HEK293T (cell line): ENCODE measurements around the gene DKK3.

Experiments used
- ELF4 ChIP-seq: fragments of 450-650 bp; IDR thresholded peaks from 2 replicates; pipeline ENCODE4 v1.6.1; 2017; ENCODE audit warnings: antibody characterized with exemption
- FOXA1 ChIP-seq: fragments of 450-650 bp; IDR thresholded peaks from 2 replicates; pipeline ENCODE4 v1.6.1; 2016; ENCODE audit warnings: mild to moderate bottlenecking
- FOXK2 ChIP-seq: fragments of 450-650 bp; IDR thresholded peaks from 2 replicates; pipeline ENCODE4 v1.6.1; 2016; ENCODE audit warnings: mild to moderate bottlenecking
- NFRKB ChIP-seq: fragments of 450-650 bp; IDR thresholded peaks from 2 replicates; pipeline ENCODE4 v1.6.1; 2016; ENCODE audit warnings: mild to moderate bottlenecking, moderate library complexity
- SP1 ChIP-seq: fragments of 450-650 bp; IDR thresholded peaks from 2 replicates; pipeline ENCODE4 v1.6.1; 2017
- SUZ12 ChIP-seq: fragments of 450-650 bp; IDR thresholded peaks from 2 replicates; pipeline ENCODE4 v1.6.1; 2016; ENCODE audit warnings: mild to moderate bottlenecking

DNA sequence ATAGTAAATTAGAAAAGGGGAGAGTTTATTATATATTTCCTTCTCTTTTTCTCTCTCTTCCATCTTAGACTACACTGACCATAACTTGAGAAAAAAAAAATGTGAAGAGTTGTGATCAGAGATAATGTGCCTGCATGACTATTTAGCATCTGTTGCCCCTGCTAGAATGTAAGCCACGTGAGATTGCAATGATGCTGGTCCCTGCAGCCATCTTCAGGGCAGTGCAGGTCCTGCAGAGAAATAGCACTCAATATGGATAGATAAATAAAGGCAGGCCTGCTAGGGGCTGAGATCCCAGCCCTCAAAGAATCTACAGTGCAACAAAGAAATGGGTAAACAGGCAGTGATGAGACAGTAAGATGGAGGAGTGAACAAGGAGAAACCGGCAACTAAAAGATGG is 7.8 kb upstream of the DKK3 start:
- no peak for TF ChIP-seq SUZ12
- no peak for TF ChIP-seq ELF4
- TF ChIP-seq SP1: no peak
- TF ChIP-seq FOXA1: no peak
- no peak for TF ChIP-seq FOXK2
- TF ChIP-seq NFRKB: no peak
